GM19193 (cell line): Measurements from ENCODE around the gene SH3TC2.

Experiments used
- POLR2A ChIP-seq: IDR thresholded peaks from 4 replicates; pipeline ENCODE4 v1.6.1; 2011; ENCODE audit not compliant: insufficient read depth, insufficient read length; ENCODE audit errors: extremely low read depth

The SH3TC2 gene

GRCh38 chr5:148962761-148963324 lies 100.0 kb downstream of the SH3TC2 start:
- TF ChIP-seq POLR2A, result no peak

GRCh38 chr5:148962200-148962550 lies 100.7 kb downstream of the SH3TC2 start:
- no peak for TF ChIP-seq POLR2A

GRCh38 chr5:148961261-148962199 lies 101.3 kb downstream of the SH3TC2 start:
- TF ChIP-seq POLR2A, result no peak

GRCh38 chr5:148960070-148960769 lies 102.6 kb downstream of the SH3TC2 start:
- TF ChIP-seq POLR2A, result no peak

- no peak for TF ChIP-seq POLR2A
Measured at GRCh38 chr5:148957591-148958202, 105.2 kb downstream of the SH3TC2 start.

GRCh38 chr5:148956477-148957385 lies 106.1 kb downstream of the SH3TC2 start:
- TF ChIP-seq POLR2A, result no peak
